SK-N-SH treated with all-trans-retinoic acid at 6 μM for 48 hours (cell line): Measurements from ENCODE around the gene MDM4.
"Not testable (repeated sequence)": the region's sequence is repeated elsewhere in the genome, so short reads cannot be mapped to it uniquely, and the experiment has no call there.

Source experiments
- ESRRG ChIP-seq: fragments of 250-450 bp; sonication (Bioruptor Pico); IDR thresholded peaks from 2 replicates; pipeline ENCODE4 v1.6.1; 2021; ENCODE audit warnings: mild to moderate bottlenecking
- SNAI2 ChIP-seq: fragments of 250-450 bp; sonication (Bioruptor Pico); IDR thresholded peaks from 2 replicates; pipeline ENCODE4 v1.5.0; 2020; ENCODE audit warnings: mild to moderate bottlenecking, moderate library complexity

DNA sequence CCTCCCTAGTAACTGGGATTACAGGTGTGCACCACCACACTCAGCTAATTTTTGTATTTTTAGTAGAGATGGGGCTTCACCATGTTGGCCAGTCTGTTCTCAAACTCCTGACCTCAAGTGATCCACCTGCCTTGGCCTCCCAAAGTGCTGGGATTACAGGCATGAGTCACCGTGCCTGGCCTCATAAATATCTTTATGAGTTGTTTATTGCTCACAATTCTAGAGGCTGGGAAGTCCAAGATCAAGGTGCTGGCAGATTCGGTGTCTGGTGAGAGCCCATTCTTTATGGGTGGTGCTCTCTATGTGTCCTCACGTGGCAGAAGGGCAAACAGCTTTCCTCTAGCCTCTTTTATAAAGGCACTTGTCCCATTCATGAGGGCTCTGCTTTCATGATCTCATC is 53.8 kb downstream of the MDM4 start:
- not testable (repeated sequence) for TF ChIP-seq ESRRG, SNAI2 (CRISPR knock-in tag)
